ENCODE results near the gene FGF18.

Gene FGF18

GRCh38 chr5:171426680-171427079 is 7.2 kb downstream of the FGF18 start:
- Histone ChIP-seq H3K23ac (ENCODE audit: low read depth, low read length, poor library complexity) (no peak overlapping the region), H2AFZ (ENCODE audit: low read length) (no peak overlapping the region), H3K27me3 (ENCODE audit: control insufficient read depth in 3 of 3, insufficient read depth in 3 of 3, low read depth in 1 of 3, low read length in 3 of 3) (peaks cover 4 to 13% (median 6%) of the 10 kb centered on the region in 3 experiments), H3K18ac (ENCODE audit: low read length) (no peak overlapping the region), H2AK5ac (ENCODE audit: low read depth, low read length) (no peak overlapping the region), H3K27ac (replicated peaks; ENCODE audit: low read length) (no peak overlapping the region), H3K79me1 (ENCODE audit: low read depth, low read length) (no peaks in the 10 kb centered on the region), H3K4me1 (ENCODE audit: control insufficient read depth in 2 of 2, insufficient read depth in 1 of 2, low read depth in 1 of 2, low read length in 2 of 2) (peaks cover 9 to 18% of the 10 kb centered on the region in 2 donors), H3K9me3 (replicated peaks in 1 of 2; ENCODE audit: control insufficient read depth in 2 of 2, insufficient read depth in 1 of 2, low read depth in 1 of 2, low read length in 2 of 2) (no peaks in the 10 kb centered on the region), H2BK15ac (ENCODE audit: low read length) (no peak overlapping the region), H2BK12ac (ENCODE audit: low read length) (no peak overlapping the region), H2BK5ac (ENCODE audit: low read length) (no peak overlapping the region), H4K91ac (ENCODE audit: low read depth, low read length, poor library complexity) (no peak overlapping the region), H3K4ac (ENCODE audit: low read length) (no peak overlapping the region), H2BK120ac (ENCODE audit: low read depth, low read length) (no peak overlapping the region), H3K4me2 (ENCODE audit: insufficient read depth, low read length, poor library complexity, severe bottlenecking) (no peak overlapping the region), H3K4me3 (ENCODE audit: low read length in 2 of 2) (no peak overlapping the region), H4K8ac (ENCODE audit: low read depth, low read length) (no peak overlapping the region), H3K14ac (ENCODE audit: low read length) (no peak overlapping the region), H3K36me3 (replicated peaks in 1 of 2; ENCODE audit: control insufficient read depth in 2 of 2, insufficient read depth in 2 of 2, low read length in 2 of 2) (no peaks in the 10 kb centered on the region), H3K9ac (ENCODE audit: low read depth, low read length, poor library complexity) (no peak overlapping the region)
- DNase-seq (ENCODE audit: low spot score) = no peak
- no CpG with 5 or more reads among the region's 9 CpGs for WGBS, 2 donors (ENCODE audit: extremely low coverage in 2 of 2, insufficient read length in 2 of 2, insufficient replicate concordance in 1 of 2)

GRCh38 chr5:171427318-171428167 is 8.1 kb downstream of the FGF18 start:
- WGBS, 2 donors (ENCODE audit: extremely low coverage in 2 of 2, insufficient read length in 2 of 2, insufficient replicate concordance in 1 of 2) = no CpG with 5 or more reads among the region's 20 CpGs
- H2BK12ac ChIP-seq (ENCODE audit: low read length) = no peak overlapping the region
- DNase-seq (ENCODE audit: low spot score) = no peak

GRCh38 chr5:171428168-171428696 is 8.8 kb downstream of the FGF18 start:
- Histone ChIP-seq H3K36me3 (replicated peaks in 1 of 2; ENCODE audit: control insufficient read depth in 2 of 2, insufficient read depth in 2 of 2, low read length in 2 of 2) (no peaks in the 10 kb centered on the region), H3K4me1 (ENCODE audit: control insufficient read depth in 2 of 2, insufficient read depth in 1 of 2, low read depth in 1 of 2, low read length in 2 of 2) (peaks cover 9 to 12% of the 10 kb centered on the region in 2 donors), H4K91ac (ENCODE audit: low read depth, low read length, poor library complexity) (no peak overlapping the region), H2BK15ac (ENCODE audit: low read length) (no peak overlapping the region), H3K4me2 (ENCODE audit: insufficient read depth, low read length, poor library complexity, severe bottlenecking) (no peak overlapping the region), H2BK120ac (ENCODE audit: low read depth, low read length) (no peak overlapping the region), H3K18ac (ENCODE audit: low read length) (peak overlapping the region; percentile 41), H3K23ac (ENCODE audit: low read depth, low read length, poor library complexity) (peak overlapping the region; percentile 10), H2AFZ (ENCODE audit: low read length) (no peak overlapping the region), H4K8ac (ENCODE audit: low read depth, low read length) (no peak overlapping the region), H2BK12ac (ENCODE audit: low read length) (no peak overlapping the region), H3K79me1 (ENCODE audit: low read depth, low read length) (no peaks in the 10 kb centered on the region), H3K14ac (ENCODE audit: low read length) (no peak overlapping the region), H3K9me3 (replicated peaks in 1 of 2; ENCODE audit: control insufficient read depth in 2 of 2, insufficient read depth in 1 of 2, low read depth in 1 of 2, low read length in 2 of 2) (no peaks in the 10 kb centered on the region), H3K4ac (ENCODE audit: low read length) (no peak overlapping the region), H3K4me3 (ENCODE audit: low read length in 2 of 2) (no peak overlapping the region), H3K9ac (ENCODE audit: low read depth, low read length, poor library complexity) (no peak overlapping the region), H2BK5ac (ENCODE audit: low read length) (no peak overlapping the region), H3K27ac (replicated peaks; ENCODE audit: low read length) (no peak overlapping the region), H2AK5ac (ENCODE audit: low read depth, low read length) (peak overlapping the region; percentile 57), H3K27me3 (ENCODE audit: control insufficient read depth in 3 of 3, insufficient read depth in 3 of 3, low read depth in 1 of 3, low read length in 3 of 3) (no peaks in the 10 kb centered on the region)
- DNase-seq (ENCODE audit: low spot score) = no peak
- WGBS, 2 donors (ENCODE audit: extremely low coverage in 2 of 2, insufficient read length in 2 of 2, insufficient replicate concordance in 1 of 2) = no CpG with 5 or more reads among the region's 9 CpGs

More at GRCh38 chr5:171427318-171428167, 8.1 kb downstream of the FGF18 start:
- Histone ChIP-seq H3K79me1 (ENCODE audit: low read depth, low read length) (no peaks in the 10 kb centered on the region), H3K23ac (ENCODE audit: low read depth, low read length, poor library complexity) (no peak overlapping the region), H3K14ac (ENCODE audit: low read length) (no peak overlapping the region), H3K9ac (ENCODE audit: low read depth, low read length, poor library complexity) (no peak overlapping the region), H3K27me3 (ENCODE audit: control insufficient read depth in 3 of 3, insufficient read depth in 3 of 3, low read depth in 1 of 3, low read length in 3 of 3) (peaks cover 0 to 4% (median 0%) of the 10 kb centered on the region in 3 experiments), H4K91ac (ENCODE audit: low read depth, low read length, poor library complexity) (no peak overlapping the region), H4K8ac (ENCODE audit: low read depth, low read length) (no peak overlapping the region), H3K4me1 (ENCODE audit: control insufficient read depth in 2 of 2, insufficient read depth in 1 of 2, low read depth in 1 of 2, low read length in 2 of 2) (peaks cover 6 to 12% of the 10 kb centered on the region in 2 donors), H3K9me3 (replicated peaks in 1 of 2; ENCODE audit: control insufficient read depth in 2 of 2, insufficient read depth in 1 of 2, low read depth in 1 of 2, low read length in 2 of 2) (no peaks in the 10 kb centered on the region), H3K18ac (ENCODE audit: low read length) (peak overlapping the region; percentile 41), H3K4ac (ENCODE audit: low read length) (no peak overlapping the region), H2BK5ac (ENCODE audit: low read length) (no peak overlapping the region), H2AK5ac (ENCODE audit: low read depth, low read length) (no peak overlapping the region), H3K4me3 (ENCODE audit: low read length in 2 of 2) (no peak overlapping the region), H2BK15ac (ENCODE audit: low read length) (no peak overlapping the region), H3K36me3 (replicated peaks in 1 of 2; ENCODE audit: control insufficient read depth in 2 of 2, insufficient read depth in 2 of 2, low read length in 2 of 2) (no peaks in the 10 kb centered on the region), H3K4me2 (ENCODE audit: insufficient read depth, low read length, poor library complexity, severe bottlenecking) (no peak overlapping the region), H2BK120ac (ENCODE audit: low read depth, low read length) (no peak overlapping the region), H2AFZ (ENCODE audit: low read length) (no peak overlapping the region), H3K27ac (replicated peaks; ENCODE audit: low read length) (no peak overlapping the region)

- peak overlapping the region; percentile 37 for H3K18ac ChIP-seq (ENCODE audit: low read length)
- no CpG with 5 or more reads among the region's 16 CpGs for WGBS, 2 donors (ENCODE audit: extremely low coverage in 2 of 2, insufficient read length in 2 of 2, insufficient replicate concordance in 1 of 2)
- peaks cover 8 to 13% of the 10 kb centered on the region in 2 donors for H3K4me1 ChIP-seq (ENCODE audit: control insufficient read depth in 2 of 2, insufficient read depth in 1 of 2, low read depth in 1 of 2, low read length in 2 of 2)
- no peak overlapping the region for H3K14ac ChIP-seq (ENCODE audit: low read length)
- no peak overlapping the region for H3K4ac ChIP-seq (ENCODE audit: low read length)
- no peaks in the 10 kb centered on the region for H3K9me3 ChIP-seq (replicated peaks in 1 of 2; ENCODE audit: control insufficient read depth in 2 of 2, insufficient read depth in 1 of 2, low read depth in 1 of 2, low read length in 2 of 2)
- H2BK12ac ChIP-seq (ENCODE audit: low read length) = no peak overlapping the region
- no peak overlapping the region for H3K4me3 ChIP-seq (ENCODE audit: low read length in 2 of 2)
- no peak overlapping the region for H3K27ac ChIP-seq (replicated peaks; ENCODE audit: low read length)
- H4K91ac ChIP-seq (ENCODE audit: low read depth, low read length, poor library complexity) = no peak overlapping the region
- H2AK5ac ChIP-seq (ENCODE audit: low read depth, low read length) = peak overlapping the region; percentile 57
- DNase-seq (ENCODE audit: low spot score) = no peak
- no peaks in the 10 kb centered on the region for H3K27me3 ChIP-seq (ENCODE audit: control insufficient read depth in 3 of 3, insufficient read depth in 3 of 3, low read depth in 1 of 3, low read length in 3 of 3)
- no peak overlapping the region for H4K8ac ChIP-seq (ENCODE audit: low read depth, low read length)
- H2BK120ac ChIP-seq (ENCODE audit: low read depth, low read length) = no peak overlapping the region
- H3K4me2 ChIP-seq (ENCODE audit: insufficient read depth, low read length, poor library complexity, severe bottlenecking) = no peak overlapping the region
- H3K36me3 ChIP-seq (replicated peaks in 1 of 2; ENCODE audit: control insufficient read depth in 2 of 2, insufficient read depth in 2 of 2, low read length in 2 of 2) = no peaks in the 10 kb centered on the region
- no peak overlapping the region for H2AFZ ChIP-seq (ENCODE audit: low read length)
- no peak overlapping the region for H2BK5ac ChIP-seq (ENCODE audit: low read length)
- no peak overlapping the region for H3K9ac ChIP-seq (ENCODE audit: low read depth, low read length, poor library complexity)
- H3K23ac ChIP-seq (ENCODE audit: low read depth, low read length, poor library complexity) = no peak overlapping the region
- H3K79me1 ChIP-seq (ENCODE audit: low read depth, low read length) = no peaks in the 10 kb centered on the region
- H2BK15ac ChIP-seq (ENCODE audit: low read length) = peak overlapping the region; percentile 70
Observed at GRCh38 chr5:171428809-171429542, 9.5 kb downstream of the FGF18 start.
